H9 (cell line): ENCODE measurements around the gene DKK1. TPM values are rescaled to one million over a fixed set of nuclear protein-coding genes. Genes with fewer than 3 reads are reported as not detected.

ENCODE experiments used
- DNase-seq: peaks from one replicate; pipeline ENCODE4 v3.0.0-alpha.2; 2017
- H2AFZ ChIP-seq: one replicate; pipeline ENCODE4 v1.6.1; 2013; ENCODE audit warnings: mild to moderate bottlenecking, low read length, control low read depth, moderate library complexity
- H2AK5ac ChIP-seq: 2 replicates; pipeline ENCODE4 v1.6.1; 2013; ENCODE audit warnings: low read length, control low read depth, mixed read lengths; ENCODE audit not compliant: insufficient read length
- H2BK120ac ChIP-seq: one replicate; pipeline ENCODE4 v1.6.1; 2013; ENCODE audit warnings: low read depth, mild to moderate bottlenecking, low read length, control low read depth, inconsistent platforms; ENCODE audit not compliant: poor library complexity, severe bottlenecking
- H2BK12ac ChIP-seq: 2 replicates; pipeline ENCODE4 v1.6.1; 2013; ENCODE audit warnings: low read length, control low read depth, mixed read lengths, low read depth; ENCODE audit not compliant: insufficient read length
- H2BK15ac ChIP-seq: 2 replicates; pipeline ENCODE4 v1.6.1; 2013; ENCODE audit warnings: low read depth, low read length, control low read depth
- H2BK20ac ChIP-seq: one replicate; pipeline ENCODE4 v1.6.1; 2013; ENCODE audit warnings: low read depth, mild to moderate bottlenecking, low read length, control low read depth, inconsistent platforms; ENCODE audit not compliant: poor library complexity, severe bottlenecking
- H2BK5ac ChIP-seq: 2 replicates; pipeline ENCODE4 v1.6.1; 2013; ENCODE audit warnings: low read length, control low read depth, mixed read lengths; ENCODE audit not compliant: insufficient read length
- H3K14ac ChIP-seq: 2 replicates; pipeline ENCODE4 v1.6.1; 2013; ENCODE audit warnings: low read length, control low read depth; ENCODE audit not compliant: insufficient read depth
- H3K18ac ChIP-seq: 2 replicates; pipeline ENCODE4 v1.6.1; 2013; ENCODE audit warnings: low read depth, mild to moderate bottlenecking, mixed read lengths, low read length, control low read depth; ENCODE audit not compliant: insufficient read length
- H3K23ac ChIP-seq: 2 replicates; pipeline ENCODE4 v1.6.1; 2013; ENCODE audit warnings: low read length, control low read depth, mixed read lengths, low read depth; ENCODE audit not compliant: insufficient read length
- H3K23me2 ChIP-seq: 2 replicates; pipeline ENCODE4 v1.6.1; 2013; ENCODE audit warnings: low read depth, mild to moderate bottlenecking, mixed read lengths, low read length, control low read depth; ENCODE audit not compliant: insufficient read length, poor library complexity, severe bottlenecking
- H3K27ac ChIP-seq: 2 replicates; pipeline ENCODE4 v1.5.1; 2013; ENCODE audit warnings: low read length, control low read depth, mixed read lengths, low read depth; ENCODE audit not compliant: insufficient read length
- H3K27me3 ChIP-seq: 2 replicates; pipeline ENCODE4 v1.6.1; 2013; ENCODE audit warnings: low read length, control low read depth, inconsistent platforms; ENCODE audit not compliant: insufficient read depth
- H3K4ac ChIP-seq: 2 replicates; pipeline ENCODE4 v1.6.1; 2013; ENCODE audit warnings: low read depth, mild to moderate bottlenecking, control low read depth, inconsistent platforms, low read length, moderate library complexity
- H3K4me1 ChIP-seq: 2 replicates; pipeline ENCODE4 v1.6.1; 2013; ENCODE audit warnings: low read length, control low read depth, inconsistent platforms; ENCODE audit not compliant: insufficient read depth
- H3K4me2 ChIP-seq: 2 replicates; pipeline ENCODE4 v1.6.1; 2013; ENCODE audit warnings: low read length, control low read depth, mixed read lengths; ENCODE audit not compliant: insufficient read length, insufficient read depth
- H3K56ac ChIP-seq: 2 replicates; pipeline ENCODE4 v1.6.1; 2013; ENCODE audit warnings: low read depth, mild to moderate bottlenecking, mixed read lengths, low read length, control low read depth; ENCODE audit not compliant: insufficient read length
- H3K79me1 ChIP-seq: 2 replicates; pipeline ENCODE4 v1.6.1; 2013; ENCODE audit warnings: low read depth, mild to moderate bottlenecking, moderate library complexity, low read length, control low read depth, inconsistent platforms; ENCODE audit not compliant: insufficient read depth, poor library complexity, severe bottlenecking
- H3K79me2 ChIP-seq: 2 replicates; pipeline ENCODE4 v1.6.1; 2013; ENCODE audit warnings: low read length, control low read depth, inconsistent platforms; ENCODE audit not compliant: insufficient read depth
- H3K9ac ChIP-seq: 2 replicates; pipeline ENCODE4 v1.6.1; 2013; ENCODE audit warnings: low read length, control low read depth, mixed read lengths; ENCODE audit not compliant: insufficient read length; ENCODE audit errors: extremely low read depth
- H3K9me3 ChIP-seq: one replicate; pipeline ENCODE4 v1.6.1; 2013; ENCODE audit warnings: low read depth, low read length, inconsistent platforms; ENCODE audit not compliant: control insufficient read depth
- H3T11ph ChIP-seq: one replicate; pipeline ENCODE4 v1.6.1; 2013; ENCODE audit warnings: mild to moderate bottlenecking, low read length, control low read depth, inconsistent platforms
- H4K20me1 ChIP-seq: one replicate; pipeline ENCODE4 v1.6.1; 2013; ENCODE audit not compliant: control insufficient read depth, insufficient read length, insufficient read depth
- H4K5ac ChIP-seq: 2 replicates; pipeline ENCODE4 v1.6.1; 2013; ENCODE audit warnings: low read depth, mild to moderate bottlenecking, mixed read lengths, low read length, control low read depth; ENCODE audit not compliant: insufficient read length
- H4K8ac ChIP-seq: replicated peaks from 2 replicates; pipeline ENCODE4 v1.6.1; 2013; ENCODE audit warnings: low read length, control low read depth, mixed read lengths, low read depth; ENCODE audit not compliant: insufficient read length
- H4K91ac ChIP-seq: 2 replicates; pipeline ENCODE4 v1.6.1; 2013; ENCODE audit warnings: low read depth, mild to moderate bottlenecking, moderate library complexity, mixed read lengths, low read length, control low read depth; ENCODE audit not compliant: insufficient read length
- H3K27ac Mint-ChIP-seq, 3 experiments: 2 replicates in 2 of 3; 3 replicates in 1 of 3; pipeline ENCODE4 v1.8.0; 2020 to 2021; ENCODE audit warnings: mixed read lengths in 3 of 3, mild to moderate bottlenecking in 1 of 3, moderate library complexity in 1 of 3
- H3K27me3 Mint-ChIP-seq: 2 replicates; pipeline ENCODE4 v1.8.0; 2021; ENCODE audit warnings: low read depth, mild to moderate bottlenecking, moderate library complexity, mixed read lengths
- H3K36me3 Mint-ChIP-seq, 3 experiments: 2 replicates in 2 of 3; 3 replicates in 1 of 3; pipeline ENCODE4 v1.8.0; 2020 to 2021; ENCODE audit warnings: low read depth in 3 of 3, mixed read lengths in 3 of 3; ENCODE audit not compliant: insufficient read depth in 1 of 3
- H3K4me1 Mint-ChIP-seq, 2 experiments: 2 replicates each; pipeline ENCODE4 v1.8.0; 2020; ENCODE audit warnings: mixed read lengths in 2 of 2
- H3K4me3 Mint-ChIP-seq, 2 experiments: 2 replicates in 1 of 2; 3 replicates in 1 of 2; pipeline ENCODE4 v1.8.0; 2020 to 2021; ENCODE audit warnings: mild to moderate bottlenecking in 2 of 2, mixed read lengths in 2 of 2, moderate library complexity in 1 of 2
- H3K9me3 Mint-ChIP-seq, 2 experiments: 2 replicates in 1 of 2; 3 replicates in 1 of 2; pipeline ENCODE4 v1.8.0; 2020; ENCODE audit warnings: mild to moderate bottlenecking in 2 of 2, mixed read lengths in 2 of 2, moderate library complexity in 1 of 2
- CTCF ChIP-seq: fragments of 200-600 bp; sonication (generic); conservative IDR thresholded peaks from 3 replicates; pipeline ENCODE4 v1.8.0; 2021; ENCODE audit warnings: antibody characterized with exemption, mild to moderate bottlenecking
- WGBS: extraction: QIAGEN DNeasy Blood & Tissue Kit; methylation state at CpG from one replicate; pipeline ENCODE4 v1.1.7; 2013; ENCODE audit warnings: missing lambda C conversion rate, low lambda C conversion rate, mixed read lengths; ENCODE audit not compliant: insufficient read length; ENCODE audit errors: extremely low coverage; 5-methylcytosine and 5-hydroxymethylcytosine counted together
- total RNA-seq: library from RNA; stranded (reverse); gene quantifications from 2 replicates; pipeline ENCODE4 v1.2.1, GENCODE V29; 2021

DKK1 gene
- total RNA-seq, 1 experiment from 2014 or later: 1.1 TPM

GRCh38 chr10:52266858-52267257 is 47.2 kb upstream of the DKK1 start:
- Histone ChIP-seq H3K9me3 (no peaks in the 10 kb centered on the region), H2BK20ac (no peak overlapping the region), H3K4me1 (peaks cover 2% of the 10 kb centered on the region; the same call in 1 of the 2 replicates), H3K79me1 (no peaks in the 10 kb centered on the region), H3K27ac (no peak overlapping the region), H4K91ac (no peak overlapping the region), H3K56ac (no peak overlapping the region), H2BK12ac (no peak overlapping the region), H3K23ac (no peak overlapping the region), H4K20me1 (no peaks in the 10 kb centered on the region), H3K23me2 (no peaks in the 10 kb centered on the region), H3K9ac (no peak overlapping the region), H2BK5ac (no peak overlapping the region), H2BK120ac (no peak overlapping the region), H3K18ac (no peak overlapping the region), H4K5ac (no peak overlapping the region), H2BK15ac (no peak overlapping the region), H3K79me2 (no peaks in the 10 kb centered on the region), H2AFZ (no peak overlapping the region), H4K8ac (no peak overlapping the region), H3K4ac (no peak overlapping the region), H3K27me3 (no peaks in the 10 kb centered on the region), H2AK5ac (no peak overlapping the region), H3K4me2 (no peak overlapping the region), H3T11ph (no peak overlapping the region), H3K14ac (no peak overlapping the region)
- DNase-seq: no peak
- Mint-ChIP-seq H3K27ac (no peak overlapping the region), H3K36me3 (no peaks in the 10 kb centered on the region), H3K4me1 (peaks cover 12 to 17% of the 10 kb centered on the region in 2 experiments), H3K9me3 (no peaks in the 10 kb centered on the region), H3K27me3 (no peaks in the 10 kb centered on the region), H3K4me3 (no peak overlapping the region)
- TF ChIP-seq CTCF: no peak
- no CpG with 5 or more reads among the region's 1 CpG for WGBS
